Liver (tissue), 3 donors: ENCODE results near the gene RNASE12.

ENCODE experiments used
- ATF3 ChIP-seq: IDR thresholded peaks from 2 replicates; pipeline ENCODE4 v1.6.1; 2016; ENCODE audit warnings: antibody characterized with exemption
- EGR1 ChIP-seq, 2 donors: IDR thresholded peaks; 2 replicates each; pipeline ENCODE4 v1.6.1; 2016 to 2018; ENCODE audit warnings: antibody characterized with exemption in 2 of 2, low read depth in 2 of 2
- FOXA1 ChIP-seq: IDR thresholded peaks from 2 replicates; pipeline ENCODE4 v1.6.1; 2016; ENCODE audit warnings: antibody characterized with exemption
- GABPA ChIP-seq, 2 donors: IDR thresholded peaks in 1 of 2; conservative IDR thresholded peaks in 1 of 2; 2 replicates each; pipeline ENCODE4 v1.6.1; 2016; ENCODE audit warnings: antibody characterized with exemption in 2 of 2, mild to moderate bottlenecking in 1 of 2, moderate library complexity in 1 of 2
- HNF4A ChIP-seq, 2 donors: conservative IDR thresholded peaks; 2 replicates each; pipeline ENCODE4 v1.6.1; 2016; ENCODE audit warnings: antibody characterized with exemption in 2 of 2, mild to moderate bottlenecking in 2 of 2
- HNF4G ChIP-seq: IDR thresholded peaks from 2 replicates; pipeline ENCODE4 v1.6.1; 2016; ENCODE audit warnings: antibody characterized with exemption
- MAX ChIP-seq: IDR thresholded peaks from 2 replicates; pipeline ENCODE4 v1.6.1; 2016; ENCODE audit warnings: antibody characterized with exemption
- SP1 ChIP-seq: IDR thresholded peaks from 2 replicates; pipeline ENCODE4 v1.6.1; 2018; ENCODE audit warnings: antibody characterized with exemption, mild to moderate bottlenecking
- TAF1 ChIP-seq: conservative IDR thresholded peaks from 2 replicates; pipeline ENCODE4 v1.6.1; 2016; ENCODE audit warnings: antibody characterized with exemption, mild to moderate bottlenecking
- YY1 ChIP-seq: IDR thresholded peaks from 2 replicates; pipeline ENCODE4 v1.6.1; 2016; ENCODE audit warnings: antibody characterized with exemption, mild to moderate bottlenecking
- ZBTB33 ChIP-seq: IDR thresholded peaks from 2 replicates; pipeline ENCODE4 v1.6.1; 2016; ENCODE audit warnings: antibody characterized with exemption
- TF ChIP-seq, protein P1 (sequence below): fragments of 150-350 bp; IDR thresholded peaks from 2 replicates; pipeline ENCODE4 v1.5.1; 2017; ENCODE audit warnings: improper control_type of control experiment, low read depth, low read length; ENCODE audit not compliant: missing input control
- donor health status: healthy.
- donor health status: healthy.

DNA sequence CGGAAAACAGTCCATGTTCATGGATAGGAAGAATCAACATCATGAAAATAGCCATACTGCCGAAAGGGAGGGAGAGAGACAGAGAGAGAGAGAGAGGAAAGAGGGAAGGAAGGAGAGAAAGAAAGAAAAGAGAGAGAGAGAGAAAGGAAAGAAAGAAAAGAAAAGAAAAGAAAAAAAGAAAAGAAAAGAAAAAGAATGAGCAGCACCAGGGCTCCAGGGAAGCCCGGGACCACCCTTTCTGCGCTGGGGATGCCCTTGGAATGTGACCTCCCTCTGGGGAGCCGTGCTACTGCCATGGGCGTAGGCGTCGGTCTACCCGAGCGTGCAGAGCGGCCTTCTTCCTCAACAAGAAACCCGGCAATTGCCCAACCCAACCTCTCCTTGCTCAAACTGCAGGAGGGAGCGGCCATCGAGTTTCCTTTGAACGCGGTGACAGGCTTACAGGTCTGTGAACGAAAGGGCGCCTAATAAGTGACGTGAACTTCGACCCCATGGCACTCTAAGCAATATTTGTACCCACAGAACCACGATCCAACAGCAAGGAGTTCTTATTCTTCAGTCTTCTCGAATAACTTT lies 33.4 kb upstream of the RNASE12 start:
- TF ChIP-seq ZBTB33 = no peak
- no peak for TF ChIP-seq MAX
- no peak for TF ChIP-seq HNF4G
- no peak for TF ChIP-seq TAF1
- TF ChIP-seq, protein P1, sequence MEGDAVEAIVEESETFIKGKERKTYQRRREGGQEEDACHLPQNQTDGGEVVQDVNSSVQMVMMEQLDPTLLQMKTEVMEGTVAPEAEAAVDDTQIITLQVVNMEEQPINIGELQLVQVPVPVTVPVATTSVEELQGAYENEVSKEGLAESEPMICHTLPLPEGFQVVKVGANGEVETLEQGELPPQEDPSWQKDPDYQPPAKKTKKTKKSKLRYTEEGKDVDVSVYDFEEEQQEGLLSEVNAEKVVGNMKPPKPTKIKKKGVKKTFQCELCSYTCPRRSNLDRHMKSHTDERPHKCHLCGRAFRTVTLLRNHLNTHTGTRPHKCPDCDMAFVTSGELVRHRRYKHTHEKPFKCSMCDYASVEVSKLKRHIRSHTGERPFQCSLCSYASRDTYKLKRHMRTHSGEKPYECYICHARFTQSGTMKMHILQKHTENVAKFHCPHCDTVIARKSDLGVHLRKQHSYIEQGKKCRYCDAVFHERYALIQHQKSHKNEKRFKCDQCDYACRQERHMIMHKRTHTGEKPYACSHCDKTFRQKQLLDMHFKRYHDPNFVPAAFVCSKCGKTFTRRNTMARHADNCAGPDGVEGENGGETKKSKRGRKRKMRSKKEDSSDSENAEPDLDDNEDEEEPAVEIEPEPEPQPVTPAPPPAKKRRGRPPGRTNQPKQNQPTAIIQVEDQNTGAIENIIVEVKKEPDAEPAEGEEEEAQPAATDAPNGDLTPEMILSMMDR = no peak
- TF ChIP-seq FOXA1 = no peak
- no peak for TF ChIP-seq SP1
- no peak for TF ChIP-seq YY1
- no peak for TF ChIP-seq GABPA (IDR thresholded peaks at IDR 0.05 in 1 of 2, conservative IDR thresholded peaks at IDR 0.05 in 1 of 2)
- no peak for TF ChIP-seq EGR1 (IDR thresholded peaks at IDR 0.05; ENCODE audit: low read depth in 2 of 2)
- no peak for TF ChIP-seq ATF3
- no peak for TF ChIP-seq HNF4A (conservative IDR thresholded peaks at IDR 0.05)
